Activated CD4-positive, alpha-beta T cell treated with anti-CD3 and anti-CD28 coated beads, Interleukin-2, amount 50 U/mL, for 1 hour (primary cell): ENCODE data around the gene ABCA12.

ENCODE experiments used
- DNase-seq: peaks from one replicate; pipeline ENCODE4 v3.0.0-alpha.2; 2020

The ABCA12 gene

DNA sequence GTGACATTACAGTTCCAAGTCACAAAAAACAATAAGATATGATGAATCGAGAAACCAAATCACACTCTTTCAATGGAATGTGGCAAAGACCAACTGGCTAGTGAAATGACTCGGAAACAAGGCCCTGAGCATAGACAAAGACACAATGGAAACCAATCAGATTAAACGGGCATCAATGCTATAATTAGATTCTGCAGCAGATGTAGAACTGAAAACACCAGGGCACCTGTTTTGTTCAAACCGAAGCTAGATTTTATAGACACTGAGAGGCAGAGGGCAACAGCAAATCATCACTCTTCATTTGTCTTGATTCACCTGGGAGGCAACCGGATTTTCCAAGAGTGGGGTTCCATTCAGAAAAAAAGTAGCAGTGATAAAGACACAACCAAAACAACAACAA is 236.1 kb downstream of the ABCA12 start:
- DNase-seq, result no peak

GRCh38 chr2:214899751-214900150 is 238.7 kb downstream of the ABCA12 start:
- no peak for DNase-seq

- no peak for DNase-seq
Measured at GRCh38 chr2:214896274-214896673, 242.2 kb downstream of the ABCA12 start.

DNA sequence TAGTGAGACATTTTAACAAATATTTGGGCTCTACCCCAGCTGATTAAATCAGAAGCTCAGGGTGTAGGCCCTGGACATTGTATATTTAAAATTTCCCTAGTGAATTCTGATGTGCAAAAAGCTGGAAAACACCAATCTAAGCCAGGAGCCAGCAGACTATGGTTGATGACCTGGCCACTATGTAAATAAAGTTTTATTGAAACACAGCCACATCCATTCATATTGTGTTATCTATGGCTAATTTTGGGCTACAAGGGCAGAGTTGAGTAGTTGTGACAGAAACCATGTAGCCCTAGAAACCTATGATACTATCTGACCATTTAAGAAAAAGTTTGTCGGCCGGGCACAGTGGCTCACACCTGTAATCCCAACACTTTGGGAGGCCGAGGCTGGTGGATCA is 243.0 kb downstream of the ABCA12 start:
- DNase-seq, result no peak

DNA sequence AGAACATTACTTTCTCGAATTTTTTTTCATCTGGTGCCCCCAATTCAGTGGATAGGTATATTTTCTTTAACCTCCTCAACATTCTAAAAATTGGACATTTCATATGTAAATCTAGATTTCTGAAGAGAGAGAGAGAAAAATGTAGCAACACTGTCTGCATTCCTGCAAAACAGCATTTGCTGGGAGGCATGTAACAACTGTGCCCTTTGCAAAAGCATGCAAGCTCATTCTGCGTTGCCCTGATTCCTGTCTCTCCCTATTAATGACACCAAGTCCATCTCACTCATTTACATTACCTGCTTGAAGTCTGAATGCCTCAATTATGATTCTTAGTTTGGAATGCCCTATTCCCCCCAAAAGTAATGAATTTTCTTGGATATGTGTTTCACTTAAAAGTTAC is 249.1 kb downstream of the ABCA12 start:
- DNase-seq, result no peak

DNA sequence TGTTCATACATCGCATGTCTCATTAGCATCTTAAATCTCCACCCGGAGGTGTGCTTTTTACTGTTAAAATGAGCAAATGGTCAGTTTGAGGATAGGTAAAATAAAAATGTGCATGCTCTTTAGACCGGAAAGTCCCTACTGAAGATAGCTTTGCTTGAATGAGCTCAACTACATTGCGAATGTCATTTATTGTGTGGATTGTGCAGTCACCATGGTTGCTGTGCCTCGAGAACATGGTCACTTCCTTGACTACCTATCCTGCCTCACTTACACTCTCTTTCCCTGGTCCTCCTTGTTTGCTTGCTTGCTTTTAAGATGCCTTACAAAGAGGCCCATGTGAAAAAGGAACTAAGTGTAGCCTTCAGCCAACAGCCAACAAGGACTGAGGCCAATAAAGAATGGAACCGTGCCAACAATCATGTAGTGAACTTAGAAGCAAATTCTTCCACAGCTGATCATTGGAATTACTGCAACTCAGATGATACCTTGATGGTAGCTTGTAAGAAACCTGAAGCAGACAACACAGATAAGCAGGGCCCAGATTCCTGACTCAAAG is 256.7 kb downstream of the ABCA12 start:
- no peak for DNase-seq
